KOPT-K1 (cell line): Measurements from ENCODE around the gene EEF2KMT.
A peak's percentile ranks its signal among the peaks of the same experiment; 100 is the strongest.
"Not testable (repeated sequence)": the region's sequence is repeated elsewhere in the genome, so short reads cannot be mapped to it uniquely, and the experiment has no call there.

Experiments used
- H3K27ac ChIP-seq: fragments of 200-600 bp; sonication (generic); 2 replicates; pipeline ENCODE4 v1.5.1; 2016; ENCODE audit warnings: antibody characterized with exemption, mild to moderate bottlenecking, low read depth, low read length; ENCODE audit not compliant: poor library complexity, severe bottlenecking
- H3K36me3 ChIP-seq: fragments of 200-600 bp; sonication (generic); 2 replicates; pipeline ENCODE4 v1.5.1; 2017; ENCODE audit warnings: antibody characterized with exemption, mild to moderate bottlenecking, low read length, moderate library complexity; ENCODE audit not compliant: insufficient read depth
- H3K9me3 ChIP-seq: fragments of 200-600 bp; sonication (generic); 2 replicates; pipeline ENCODE4 v1.5.1; 2017; ENCODE audit warnings: antibody characterized with exemption, low read length, mild to moderate bottlenecking; ENCODE audit not compliant: insufficient read depth, poor library complexity, severe bottlenecking

The EEF2KMT gene

GRCh38 chr16:5099174-5099573, 1.6 kb upstream of the EEF2KMT start:
- H3K9me3 ChIP-seq, H3K36me3 ChIP-seq, H3K27ac ChIP-seq: not testable (repeated sequence)

GRCh38 chr16:5098221-5099159, 895 bp upstream of the EEF2KMT start:
- H3K36me3 ChIP-seq, H3K9me3 ChIP-seq: not testable (repeated sequence)
- H3K27ac ChIP-seq = peak overlapping the region; percentile 42

GRCh38 chr16:5097061-5097469, 530 bp downstream of the EEF2KMT start:
- H3K36me3 ChIP-seq, H3K9me3 ChIP-seq: not testable (repeated sequence)
- H3K27ac ChIP-seq = peak overlapping the region; percentile 42

- not testable (repeated sequence) for H3K27ac ChIP-seq, H3K36me3 ChIP-seq, H3K9me3 ChIP-seq
Measured at GRCh38 chr16:5096437-5097060, 1.0 kb downstream of the EEF2KMT start.

- not testable (repeated sequence) for H3K9me3 ChIP-seq, H3K36me3 ChIP-seq, H3K27ac ChIP-seq
Measured at GRCh38 chr16:5095145-5095830, 2.3 kb downstream of the EEF2KMT start.

GRCh38 chr16:5093746-5094145, 3.8 kb downstream of the EEF2KMT start:
- not testable (repeated sequence) for H3K9me3 ChIP-seq, H3K36me3 ChIP-seq, H3K27ac ChIP-seq

GRCh38 chr16:5093081-5093480, 4.5 kb downstream of the EEF2KMT start:
- not testable (repeated sequence) for H3K27ac ChIP-seq, H3K36me3 ChIP-seq, H3K9me3 ChIP-seq

- H3K27ac ChIP-seq, H3K9me3 ChIP-seq: not testable (repeated sequence)
- peaks cover 11% of the 10 kb centered on the region; the same call in 1 of the 2 replicates for H3K36me3 ChIP-seq
Measured at GRCh38 chr16:5090592-5090991, 7.0 kb downstream of the EEF2KMT start.

- H3K36me3 ChIP-seq = peaks cover 16% of the 10 kb centered on the region
- not testable (repeated sequence) for H3K9me3 ChIP-seq, H3K27ac ChIP-seq
Measured at GRCh38 chr16:5089911-5090555, 7.6 kb downstream of the EEF2KMT start.

- not testable (repeated sequence) for H3K27ac ChIP-seq, H3K9me3 ChIP-seq
- H3K36me3 ChIP-seq = peaks cover 25% of the 10 kb centered on the region
Measured at GRCh38 chr16:5088936-5089335, 8.7 kb downstream of the EEF2KMT start.

- H3K9me3 ChIP-seq, H3K27ac ChIP-seq: not testable (repeated sequence)
- peaks cover 25% of the 10 kb centered on the region for H3K36me3 ChIP-seq
Measured at GRCh38 chr16:5088086-5088790, 9.4 kb downstream of the EEF2KMT start.

- Histone ChIP-seq H3K27ac (peak overlapping the region; percentile 43), H3K36me3 (peaks cover 36% of the 10 kb centered on the region)
- not testable (repeated sequence) for H3K9me3 ChIP-seq
Measured at GRCh38 chr16:5085716-5086115, 11.9 kb downstream of the EEF2KMT start.

GRCh38 chr16:5084802-5085201, 12.8 kb downstream of the EEF2KMT start:
- not testable (repeated sequence) for H3K9me3 ChIP-seq, H3K27ac ChIP-seq
- peaks cover 40% of the 10 kb centered on the region for H3K36me3 ChIP-seq

- H3K27ac ChIP-seq, H3K9me3 ChIP-seq: not testable (repeated sequence)
- peaks cover 46% of the 10 kb centered on the region for H3K36me3 ChIP-seq
Measured at GRCh38 chr16:5084099-5084731, 13.4 kb downstream of the EEF2KMT start.
